ENCODE data around the gene ERCC6L2. TPM values are rescaled to one million over a fixed set of nuclear protein-coding genes. Genes with fewer than 3 reads are reported as not detected.

Gene ERCC6L2
- total RNA-seq, 2 experiments from 2014 or later = 30.8 to 31.3 TPM

DNA sequence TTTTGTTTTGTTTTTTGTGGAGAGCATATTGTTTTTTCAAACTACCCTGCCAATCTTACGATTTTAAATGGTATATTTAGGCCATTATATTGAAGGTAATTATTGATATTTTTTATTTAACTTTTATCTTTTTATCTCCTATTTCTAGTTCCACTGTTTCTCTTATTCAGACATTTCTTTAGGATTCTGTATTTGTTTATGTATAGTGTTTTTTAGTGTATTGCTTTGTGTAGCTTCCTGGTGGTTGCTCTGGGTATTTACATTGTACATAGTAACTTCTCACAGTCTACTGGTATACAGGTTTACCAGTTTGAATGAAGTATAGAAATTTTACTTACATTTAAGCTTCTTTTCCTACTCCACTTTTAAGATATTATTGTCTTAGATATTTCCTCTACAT, 63.2 kb downstream of the ERCC6L2 start:
- H3K27ac ChIP-seq (ENCODE audit: low read depth in 1 of 2, low read length in 2 of 2) = no peak overlapping the region
- H3K4me1 ChIP-seq (ENCODE audit: insufficient read depth, low read length) = no peaks in the 10 kb centered on the region
- TF ChIP-seq, protein P1, sequence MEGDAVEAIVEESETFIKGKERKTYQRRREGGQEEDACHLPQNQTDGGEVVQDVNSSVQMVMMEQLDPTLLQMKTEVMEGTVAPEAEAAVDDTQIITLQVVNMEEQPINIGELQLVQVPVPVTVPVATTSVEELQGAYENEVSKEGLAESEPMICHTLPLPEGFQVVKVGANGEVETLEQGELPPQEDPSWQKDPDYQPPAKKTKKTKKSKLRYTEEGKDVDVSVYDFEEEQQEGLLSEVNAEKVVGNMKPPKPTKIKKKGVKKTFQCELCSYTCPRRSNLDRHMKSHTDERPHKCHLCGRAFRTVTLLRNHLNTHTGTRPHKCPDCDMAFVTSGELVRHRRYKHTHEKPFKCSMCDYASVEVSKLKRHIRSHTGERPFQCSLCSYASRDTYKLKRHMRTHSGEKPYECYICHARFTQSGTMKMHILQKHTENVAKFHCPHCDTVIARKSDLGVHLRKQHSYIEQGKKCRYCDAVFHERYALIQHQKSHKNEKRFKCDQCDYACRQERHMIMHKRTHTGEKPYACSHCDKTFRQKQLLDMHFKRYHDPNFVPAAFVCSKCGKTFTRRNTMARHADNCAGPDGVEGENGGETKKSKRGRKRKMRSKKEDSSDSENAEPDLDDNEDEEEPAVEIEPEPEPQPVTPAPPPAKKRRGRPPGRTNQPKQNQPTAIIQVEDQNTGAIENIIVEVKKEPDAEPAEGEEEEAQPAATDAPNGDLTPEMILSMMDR (IDR thresholded peaks at IDR 0.05) = no peak
- POLR2A ChIA-PET = no interaction called here
- Mint-ChIP-seq H3K36me3 (ENCODE audit: low read depth) (peaks cover 96% of the 10 kb centered on the region), H3K4me1 (ENCODE audit: low read depth) (no peaks in the 10 kb centered on the region), H3K27ac (no peak overlapping the region), H3K9me3 (peaks cover 9% of the 10 kb centered on the region), H3K4me3 (no peak overlapping the region), H3K27me3 (no peaks in the 10 kb centered on the region)
- CTCF ChIA-PET = no interaction called here
- no peaks in the 10 kb centered on the region for H3K27me3 ChIP-seq (ENCODE audit: control insufficient read depth in 1 of 2, insufficient read depth in 2 of 2, low read length in 2 of 2)
- ATAC-seq (ENCODE audit: poor library complexity) (no peak), DNase-seq (no peak)
- H3K4me3 ChIP-seq (ENCODE audit: low read length) = no peak overlapping the region
- H3K36me3 ChIP-seq (ENCODE audit: insufficient read depth, low read length) = peaks cover 47% of the 10 kb centered on the region
- H3K9me3 ChIP-seq (ENCODE audit: control insufficient read depth in 1 of 2, insufficient read depth in 1 of 2, low read length in 2 of 2) = no peaks in the 10 kb centered on the region
- intact Hi-C loops (cut with DNase I, micrococcal nuclease) = no loop called here

DNA sequence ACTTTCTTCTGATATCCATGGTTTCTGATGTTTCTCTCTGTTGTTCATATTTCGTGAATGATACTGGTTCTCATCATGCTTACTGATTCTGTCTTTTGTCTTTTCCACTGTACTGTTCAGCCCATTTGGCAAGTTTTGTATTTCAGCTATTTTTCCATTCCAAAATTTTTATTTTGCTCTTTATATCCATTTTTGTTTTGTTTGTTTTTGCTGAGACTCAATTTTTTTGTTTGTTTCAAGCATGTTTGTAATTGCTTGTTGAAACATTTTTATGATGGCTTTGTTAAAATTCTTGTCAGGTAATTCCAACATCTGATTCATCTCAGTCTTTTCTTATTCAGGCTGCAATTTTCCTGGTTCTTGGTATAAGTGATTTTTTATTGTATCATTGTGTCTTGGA, 64.0 kb downstream of the ERCC6L2 start:
- POLR2A ChIA-PET = no interaction called here
- H3K36me3 ChIP-seq (ENCODE audit: insufficient read depth, low read length) = peaks cover 51% of the 10 kb centered on the region
- TF ChIP-seq, protein P1 (IDR thresholded peaks at IDR 0.05) = no peak
- H3K4me3 ChIP-seq (ENCODE audit: low read length) = no peak overlapping the region
- H3K27me3 ChIP-seq (ENCODE audit: control insufficient read depth in 1 of 2, insufficient read depth in 2 of 2, low read length in 2 of 2) = no peaks in the 10 kb centered on the region
- H3K36me3 Mint-ChIP-seq (ENCODE audit: low read depth) = peaks cover 99% of the 10 kb centered on the region
- H3K4me1 Mint-ChIP-seq (ENCODE audit: low read depth) = no peaks in the 10 kb centered on the region
- H3K9me3 ChIP-seq (ENCODE audit: control insufficient read depth in 1 of 2, insufficient read depth in 1 of 2, low read length in 2 of 2) = no peaks in the 10 kb centered on the region
- H3K27me3 Mint-ChIP-seq = no peaks in the 10 kb centered on the region
- no peak overlapping the region for H3K27ac Mint-ChIP-seq
- H3K4me3 Mint-ChIP-seq = no peak overlapping the region
- ATAC-seq (ENCODE audit: poor library complexity) (no peak), DNase-seq (no peak)
- H3K4me1 ChIP-seq (ENCODE audit: insufficient read depth, low read length) = no peaks in the 10 kb centered on the region
- peaks cover 9% of the 10 kb centered on the region for H3K9me3 Mint-ChIP-seq
- no peak overlapping the region for H3K27ac ChIP-seq (ENCODE audit: low read depth in 1 of 2, low read length in 2 of 2)
- intact Hi-C loops (cut with DNase I, micrococcal nuclease) = no loop called here
- CTCF ChIA-PET = no interaction called here

DNA sequence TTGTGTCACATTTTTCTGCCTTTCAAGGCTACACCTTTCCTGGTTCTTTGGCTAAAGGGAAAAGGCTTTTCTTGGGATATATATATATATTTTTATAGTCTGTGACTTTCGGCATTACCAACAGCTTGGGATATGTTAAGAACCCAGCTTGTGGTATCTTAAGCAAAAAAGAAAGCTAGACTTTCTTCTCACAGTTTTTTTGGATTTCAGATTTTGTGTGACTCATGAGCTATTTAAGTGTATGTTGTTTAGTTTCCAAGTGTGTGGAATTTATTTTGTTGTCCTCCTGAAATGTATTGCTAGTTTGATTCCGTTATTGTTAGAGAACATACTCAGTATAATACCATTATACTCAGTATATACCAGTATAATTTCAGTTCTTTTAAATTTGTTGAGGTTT, 64.8 kb downstream of the ERCC6L2 start:
- ChIA-PET POLR2A (no interaction called here), CTCF (interaction anchor here (1.3 kb wide), 1 partner anchor 11 kb away, joined by 4 read pairs; no protein-coding TSS in a partner anchor)
- Mint-ChIP-seq H3K36me3 (ENCODE audit: low read depth) (peaks cover 99% of the 10 kb centered on the region), H3K4me3 (no peak overlapping the region), H3K27ac (no peak overlapping the region), H3K9me3 (peaks cover 9% of the 10 kb centered on the region), H3K4me1 (ENCODE audit: low read depth) (no peaks in the 10 kb centered on the region), H3K27me3 (no peaks in the 10 kb centered on the region)
- Histone ChIP-seq H3K4me3 (ENCODE audit: low read length) (no peak overlapping the region), H3K9me3 (ENCODE audit: control insufficient read depth in 1 of 2, insufficient read depth in 1 of 2, low read length in 2 of 2) (no peaks in the 10 kb centered on the region), H3K27ac (ENCODE audit: low read depth in 1 of 2, low read length in 2 of 2) (no peak overlapping the region), H3K4me1 (ENCODE audit: insufficient read depth, low read length) (no peaks in the 10 kb centered on the region), H3K36me3 (ENCODE audit: insufficient read depth, low read length) (peaks cover 52% of the 10 kb centered on the region), H3K27me3 (ENCODE audit: control insufficient read depth in 1 of 2, insufficient read depth in 2 of 2, low read length in 2 of 2) (no peaks in the 10 kb centered on the region)
- TF ChIP-seq, protein P1 (IDR thresholded peaks at IDR 0.05) = no peak
- ATAC-seq (ENCODE audit: poor library complexity) (no peak), DNase-seq (no peak)
- intact Hi-C loops (cut with DNase I, micrococcal nuclease) = no loop called here
